ENCODE results near the gene MYOD1. TPM values are rescaled to one million over a fixed set of nuclear protein-coding genes. Genes with fewer than 3 reads are reported as not detected.

The MYOD1 gene
- total RNA-seq, 1 donor from 2014 or later, result not detected

DNA sequence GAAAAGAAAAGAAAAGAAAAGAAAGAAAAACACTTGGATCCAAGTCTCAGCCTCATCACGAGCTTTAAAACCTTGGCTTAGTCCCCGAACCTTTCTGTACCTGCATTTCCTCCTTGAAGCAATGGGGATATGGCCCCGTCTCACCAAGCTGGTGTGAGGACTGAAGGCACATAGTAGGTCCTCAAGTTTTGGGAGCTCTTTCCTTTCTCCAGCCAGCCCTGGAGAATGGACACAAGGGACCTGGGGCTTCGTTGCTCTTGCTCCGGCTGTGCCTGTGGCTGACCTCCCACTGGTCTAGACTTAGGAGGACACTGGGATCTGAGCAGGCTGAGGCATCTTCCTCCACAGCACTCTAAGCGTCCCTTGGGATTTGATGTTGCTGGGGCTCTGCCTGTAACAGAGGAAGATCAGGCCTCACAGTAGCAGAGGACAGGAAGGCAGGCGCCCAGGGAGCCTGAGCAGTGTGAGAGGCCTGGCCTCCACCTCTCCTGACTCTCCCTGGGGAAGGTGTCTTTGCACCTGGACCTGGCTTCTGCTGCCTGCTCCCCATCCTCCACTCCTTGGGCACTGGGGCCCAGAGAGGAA lies 48.0 kb downstream of the MYOD1 start:
- no peaks in the 10 kb centered on the region for H3K36me3 ChIP-seq
- Mint-ChIP-seq H3K4me1 (peaks cover 51% of the 10 kb centered on the region), H3K4me3 (no peak overlapping the region), H3K27ac (no peak overlapping the region), H3K36me3 (peaks cover 9% of the 10 kb centered on the region), H3K27me3 (ENCODE audit: insufficient read depth, low read depth) (peaks cover 20% of the 10 kb centered on the region), H3K9me3 (no peaks in the 10 kb centered on the region)
- H3K4me1 ChIP-seq, result peaks cover 33% of the 10 kb centered on the region
- H3K9me3 ChIP-seq (ENCODE audit: low read depth), result no peaks in the 10 kb centered on the region
- no peak overlapping the region for H3K27ac ChIP-seq
- no peak overlapping the region for H3K9ac ChIP-seq
- TF ChIP-seq, protein P1, sequence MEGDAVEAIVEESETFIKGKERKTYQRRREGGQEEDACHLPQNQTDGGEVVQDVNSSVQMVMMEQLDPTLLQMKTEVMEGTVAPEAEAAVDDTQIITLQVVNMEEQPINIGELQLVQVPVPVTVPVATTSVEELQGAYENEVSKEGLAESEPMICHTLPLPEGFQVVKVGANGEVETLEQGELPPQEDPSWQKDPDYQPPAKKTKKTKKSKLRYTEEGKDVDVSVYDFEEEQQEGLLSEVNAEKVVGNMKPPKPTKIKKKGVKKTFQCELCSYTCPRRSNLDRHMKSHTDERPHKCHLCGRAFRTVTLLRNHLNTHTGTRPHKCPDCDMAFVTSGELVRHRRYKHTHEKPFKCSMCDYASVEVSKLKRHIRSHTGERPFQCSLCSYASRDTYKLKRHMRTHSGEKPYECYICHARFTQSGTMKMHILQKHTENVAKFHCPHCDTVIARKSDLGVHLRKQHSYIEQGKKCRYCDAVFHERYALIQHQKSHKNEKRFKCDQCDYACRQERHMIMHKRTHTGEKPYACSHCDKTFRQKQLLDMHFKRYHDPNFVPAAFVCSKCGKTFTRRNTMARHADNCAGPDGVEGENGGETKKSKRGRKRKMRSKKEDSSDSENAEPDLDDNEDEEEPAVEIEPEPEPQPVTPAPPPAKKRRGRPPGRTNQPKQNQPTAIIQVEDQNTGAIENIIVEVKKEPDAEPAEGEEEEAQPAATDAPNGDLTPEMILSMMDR (IDR thresholded peaks at IDR 0.05), result no peak
- peaks cover 8% of the 10 kb centered on the region for H4K20me1 ChIP-seq (ENCODE audit: low read depth)
- no peaks in the 10 kb centered on the region for H3K27me3 ChIP-seq
- no peak overlapping the region for H3K4me3 ChIP-seq
- DNase-seq (ENCODE audit: low spot score), result no peak
- H3F3A ChIP-seq (ENCODE audit: low read depth), result peaks cover 26% of the 10 kb centered on the region
- H3K4me2 ChIP-seq, result no peak overlapping the region
- H3K79me2 ChIP-seq (ENCODE audit: low read depth), result no peaks in the 10 kb centered on the region
- no peak overlapping the region for H2AFZ ChIP-seq (replicated peaks)

DNA sequence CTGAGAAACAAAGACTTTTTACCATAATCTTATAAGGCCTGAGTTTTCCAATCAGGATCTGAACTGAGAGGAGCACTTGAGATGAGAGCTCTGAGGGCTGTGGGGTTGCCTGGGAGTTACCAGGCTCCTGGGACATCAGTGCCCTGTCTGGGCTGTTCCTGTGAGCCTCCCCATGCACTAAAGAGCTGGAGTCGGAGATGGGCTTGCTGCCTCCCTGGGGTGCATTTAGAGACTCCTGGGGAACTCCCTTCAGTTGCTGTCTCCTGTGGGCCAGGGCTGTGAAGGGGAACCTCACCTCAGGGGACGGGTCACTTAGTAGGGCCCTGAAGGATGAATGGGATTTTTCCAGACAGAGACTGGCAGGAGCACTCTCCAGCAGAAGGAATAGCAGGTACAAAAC lies 48.5 kb downstream of the MYOD1 start:
- Mint-ChIP-seq H3K36me3 (peaks cover 13% of the 10 kb centered on the region), H3K4me1 (peaks cover 47% of the 10 kb centered on the region), H3K27me3 (ENCODE audit: insufficient read depth, low read depth) (peaks cover 20% of the 10 kb centered on the region), H3K9me3 (no peaks in the 10 kb centered on the region), H3K27ac (peak overlapping the region; percentile 58), H3K4me3 (no peak overlapping the region)
- no peak overlapping the region for H3K9ac ChIP-seq
- no peaks in the 10 kb centered on the region for H3K79me2 ChIP-seq (ENCODE audit: low read depth)
- no peak overlapping the region for H3K4me3 ChIP-seq
- no peaks in the 10 kb centered on the region for H3K36me3 ChIP-seq
- H3K9me3 ChIP-seq (ENCODE audit: low read depth), result no peaks in the 10 kb centered on the region
- peaks cover 8% of the 10 kb centered on the region for H4K20me1 ChIP-seq (ENCODE audit: low read depth)
- H3K4me1 ChIP-seq, result peaks cover 33% of the 10 kb centered on the region
- H3K27ac ChIP-seq, result no peak overlapping the region
- H3K27me3 ChIP-seq, result no peaks in the 10 kb centered on the region
- H3K4me2 ChIP-seq, result no peak overlapping the region
- peaks cover 26% of the 10 kb centered on the region for H3F3A ChIP-seq (ENCODE audit: low read depth)
- no peak overlapping the region for H2AFZ ChIP-seq (replicated peaks)
- DNase-seq (ENCODE audit: low spot score), result no peak
- TF ChIP-seq, protein P1 (IDR thresholded peaks at IDR 0.05), result no peak
- no peak for TF ChIP-seq EZH2 (IDR thresholded peaks at IDR 0.05)
- TF ChIP-seq EZH2phosphoT487 (IDR thresholded peaks at IDR 0.05), result no peak

DNA sequence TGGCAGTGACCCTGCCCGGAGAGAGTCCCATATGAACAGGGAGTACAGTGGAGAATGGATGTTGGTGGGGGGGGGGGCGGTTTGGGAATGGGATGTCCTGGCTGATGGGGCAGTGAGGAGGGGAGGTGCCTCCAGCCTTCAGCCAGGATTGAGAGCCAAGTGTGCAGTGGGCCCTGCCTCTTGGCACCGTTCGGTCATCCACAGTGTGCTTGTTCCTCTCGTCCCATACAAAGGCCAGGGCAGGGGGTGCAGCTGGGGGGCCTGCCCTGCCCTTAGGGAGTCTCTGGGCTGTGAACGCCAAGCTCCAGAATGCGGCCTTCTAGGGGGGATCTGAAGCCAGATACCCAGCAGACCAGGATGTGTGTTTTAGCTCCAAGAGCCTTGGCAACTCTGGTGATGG lies 49.2 kb downstream of the MYOD1 start:
- Mint-ChIP-seq H3K27me3 (ENCODE audit: insufficient read depth, low read depth) (peaks cover 21% of the 10 kb centered on the region), H3K36me3 (peaks cover 14% of the 10 kb centered on the region), H3K4me3 (no peak overlapping the region), H3K9me3 (no peaks in the 10 kb centered on the region), H3K4me1 (peaks cover 47% of the 10 kb centered on the region), H3K27ac (no peak overlapping the region)
- no peaks in the 10 kb centered on the region for H3K27me3 ChIP-seq
- DNase-seq (ENCODE audit: low spot score), result no peak
- H3K27ac ChIP-seq, result no peak overlapping the region
- H3K9me3 ChIP-seq (ENCODE audit: low read depth), result no peaks in the 10 kb centered on the region
- no peak for TF ChIP-seq EZH2phosphoT487 (IDR thresholded peaks at IDR 0.05)
- H3K4me1 ChIP-seq, result peaks cover 33% of the 10 kb centered on the region
- H3F3A ChIP-seq (ENCODE audit: low read depth), result peaks cover 26% of the 10 kb centered on the region
- H4K20me1 ChIP-seq (ENCODE audit: low read depth), result peaks cover 8% of the 10 kb centered on the region
- no peaks in the 10 kb centered on the region for H3K79me2 ChIP-seq (ENCODE audit: low read depth)
- no peak overlapping the region for H2AFZ ChIP-seq (replicated peaks)
- no peaks in the 10 kb centered on the region for H3K36me3 ChIP-seq
- no peak overlapping the region for H3K4me2 ChIP-seq
- H3K9ac ChIP-seq, result no peak overlapping the region
- no peak overlapping the region for H3K4me3 ChIP-seq

DNA sequence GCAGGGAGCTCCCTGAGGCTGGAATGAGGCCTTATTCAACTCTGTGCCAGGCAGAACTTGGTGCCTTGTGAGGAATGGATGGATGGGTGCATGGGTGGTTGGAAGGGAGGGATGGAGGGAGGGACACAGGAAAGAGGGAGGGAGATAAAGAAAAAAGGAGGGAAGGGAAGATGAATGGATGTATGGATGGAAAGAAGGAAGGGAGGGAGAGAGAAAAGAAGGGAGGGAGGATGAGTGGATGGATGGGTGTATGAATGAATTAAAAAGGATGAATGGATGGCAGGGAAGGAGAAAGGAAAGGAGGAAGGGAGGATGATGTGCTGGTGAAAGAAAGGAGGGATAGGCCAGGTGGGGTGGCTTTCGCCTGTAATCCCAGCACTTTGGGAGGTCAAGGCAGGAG lies 49.8 kb downstream of the MYOD1 start:
- no peaks in the 10 kb centered on the region for H3K27me3 ChIP-seq
- H3K4me1 ChIP-seq, result peaks cover 38% of the 10 kb centered on the region
- H3K4me3 ChIP-seq, result no peak overlapping the region
- H3K4me2 ChIP-seq, result no peak overlapping the region
- no peak overlapping the region for H3K4me3 Mint-ChIP-seq
- TF ChIP-seq EZH2phosphoT487 (IDR thresholded peaks at IDR 0.05) (no peak), EZH2 (IDR thresholded peaks at IDR 0.05) (no peak)
- TF ChIP-seq, protein P1 (IDR thresholded peaks at IDR 0.05), result no peak
- H3K36me3 ChIP-seq, result no peaks in the 10 kb centered on the region
- no peak overlapping the region for H3K9ac ChIP-seq
- peaks cover 24% of the 10 kb centered on the region for H3F3A ChIP-seq (ENCODE audit: low read depth)
- peaks cover 14% of the 10 kb centered on the region for H3K36me3 Mint-ChIP-seq
- peaks cover 18% of the 10 kb centered on the region for H3K27me3 Mint-ChIP-seq (ENCODE audit: insufficient read depth, low read depth)
- no peak overlapping the region for H3K27ac Mint-ChIP-seq
- peaks cover 47% of the 10 kb centered on the region for H3K4me1 Mint-ChIP-seq
- no peak overlapping the region for H2AFZ ChIP-seq (replicated peaks)
- H3K9me3 ChIP-seq (ENCODE audit: low read depth), result no peaks in the 10 kb centered on the region
- no peak for DNase-seq (ENCODE audit: low spot score)
- peaks cover 8% of the 10 kb centered on the region for H4K20me1 ChIP-seq (ENCODE audit: low read depth)
- H3K27ac ChIP-seq, result no peak overlapping the region
- H3K9me3 Mint-ChIP-seq, result no peaks in the 10 kb centered on the region
- H3K79me2 ChIP-seq (ENCODE audit: low read depth), result no peaks in the 10 kb centered on the region
